GM18870 (cell line): ENCODE data around the gene NUP88.
A peak's percentile ranks its signal among the peaks of the same experiment; 100 is the strongest.
"Not testable (repeated sequence)": the region's sequence is repeated elsewhere in the genome, so short reads cannot be mapped to it uniquely, and the experiment has no call there.

ENCODE experiments used
- ATAC-seq: cut with Tn5 transposase; IDR thresholded peaks from one replicate; pipeline ENCODE4 v1.9.1; 2021; ENCODE audit warnings: moderate library complexity; ENCODE audit not compliant: unreplicated experiment

The NUP88 gene

DNA sequence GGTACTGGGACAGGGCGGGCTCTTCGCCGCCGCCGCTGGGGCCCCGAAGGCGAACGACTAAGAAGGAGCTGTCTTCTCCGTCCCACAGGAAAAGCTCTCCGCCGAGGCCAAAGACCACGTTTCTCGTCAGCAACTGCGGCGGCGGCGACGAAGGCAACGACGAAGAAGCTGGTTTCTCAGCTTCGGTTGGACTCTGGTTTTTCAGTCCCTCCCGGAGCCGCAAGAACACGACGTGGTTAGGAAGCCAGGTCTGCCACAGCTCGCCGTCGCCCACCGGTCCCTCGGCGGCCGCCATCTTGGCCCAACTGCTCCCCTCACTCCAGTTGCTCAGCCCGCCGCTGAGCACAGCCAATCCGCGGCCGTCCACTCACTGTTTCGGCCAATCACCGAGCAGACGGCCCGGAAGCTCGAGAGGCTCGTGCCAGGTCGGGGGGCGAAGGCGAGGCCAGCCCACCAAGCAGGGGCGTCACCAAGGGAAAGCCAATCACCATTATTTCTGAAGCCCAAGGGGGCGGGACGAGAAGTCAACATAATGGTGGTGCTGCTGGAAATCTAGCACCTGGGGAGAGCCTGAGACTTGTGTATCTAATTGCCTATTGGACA lies at the start of gene NUP88:
Gene NUP88, minus strand, starts transcription at position 307 of the 603 bp plus-strand sequence. Its CDS starts 12 bp downstream, at position 295.
- peak; percentile 81 for ATAC-seq

DNA sequence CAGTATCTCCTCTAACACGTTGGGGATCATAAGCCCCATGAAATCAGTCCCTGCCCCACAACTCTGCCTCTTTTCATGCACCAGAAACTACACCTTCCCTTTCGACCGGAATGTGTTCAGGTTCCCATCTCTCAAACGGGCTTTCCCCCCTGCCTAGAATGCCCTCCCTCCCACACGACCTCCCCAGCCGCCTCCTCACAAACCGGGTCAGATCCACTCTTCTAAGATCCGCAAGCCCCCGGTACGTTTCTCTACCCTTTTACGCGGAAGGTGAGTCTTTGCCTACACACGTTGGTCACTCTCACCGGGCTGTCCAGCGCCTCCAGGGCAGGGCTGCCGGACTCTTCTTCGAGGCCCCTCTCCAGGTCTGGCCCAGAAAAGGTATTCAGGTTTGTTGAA lies 48.6 kb upstream of the NUP88 start:
- ATAC-seq = no peak

DNA sequence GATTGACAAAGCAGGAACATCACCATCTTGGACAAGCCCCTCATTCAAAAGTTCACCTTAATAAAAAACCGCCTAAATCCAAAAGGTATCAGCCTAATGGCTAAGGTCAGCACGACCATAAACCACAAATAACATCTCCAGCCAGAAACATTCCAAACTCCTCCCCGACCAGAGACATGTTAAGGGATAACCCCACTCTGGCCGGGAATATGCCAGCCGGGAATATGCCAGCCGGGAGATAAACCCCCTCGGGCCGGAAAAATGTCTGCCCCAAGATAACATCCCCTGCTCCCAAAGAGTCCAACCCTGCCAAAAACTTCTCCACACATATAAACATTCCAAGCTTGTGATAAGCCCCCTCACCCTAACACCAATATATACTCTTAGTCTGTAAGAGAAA lies 48.0 kb upstream of the NUP88 start:
- ATAC-seq = no peak

DNA sequence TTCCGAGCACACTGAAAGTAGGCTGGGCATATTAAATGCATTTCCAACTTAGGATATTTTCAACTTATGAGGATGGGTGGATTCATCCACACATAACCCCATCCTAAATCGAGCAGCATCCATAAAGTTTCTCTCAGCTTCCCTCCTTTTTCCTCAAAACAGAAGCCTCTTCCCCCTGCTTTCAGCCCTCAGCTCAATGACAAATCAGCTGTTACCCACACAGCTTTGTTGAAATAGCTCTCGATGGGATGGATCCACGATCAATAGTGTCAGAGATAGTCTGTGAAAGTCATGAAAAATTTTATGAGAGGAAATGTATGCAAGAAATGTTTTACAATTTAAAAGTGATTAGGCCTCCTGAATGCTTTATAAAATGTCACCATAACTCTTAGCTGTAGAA lies 46.8 kb upstream of the NUP88 start:
- no peak for ATAC-seq

DNA sequence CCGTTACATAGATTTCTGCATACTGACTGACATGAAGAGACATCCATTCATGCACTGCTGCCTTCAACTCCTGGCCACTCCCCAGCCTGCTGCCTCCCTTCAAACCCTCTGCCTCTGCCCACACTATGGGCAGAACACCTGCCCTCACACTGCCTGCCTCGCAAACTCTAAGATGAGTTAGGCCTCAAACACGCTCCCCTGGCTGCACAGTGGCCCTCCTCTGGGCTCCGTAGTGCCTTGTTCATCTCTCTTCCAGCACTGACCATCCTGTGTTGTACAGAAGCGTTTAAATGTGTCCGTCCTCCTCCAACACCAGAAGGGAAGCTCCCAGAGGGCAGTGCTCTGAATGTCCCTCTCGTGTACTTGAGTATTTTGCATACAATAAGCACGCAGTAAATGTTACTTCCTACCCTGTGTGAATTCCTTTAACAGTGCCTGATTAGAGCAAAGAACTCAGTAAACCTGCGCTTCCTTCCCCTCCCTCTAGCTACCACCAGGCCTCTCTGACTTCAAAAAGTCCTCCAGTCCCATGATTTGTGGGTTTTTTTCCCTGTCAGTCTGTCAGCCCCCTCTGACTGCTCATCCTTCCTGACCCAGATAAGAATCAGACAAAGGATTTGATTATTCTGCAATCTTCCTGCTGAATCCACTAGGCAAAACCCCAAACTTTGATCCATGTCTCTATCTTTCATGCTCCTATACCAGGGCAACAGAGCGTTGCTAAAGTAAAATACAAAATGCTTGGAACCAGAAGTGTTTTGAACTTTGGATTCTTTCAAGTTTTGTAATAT lies 45.5 kb upstream of the NUP88 start:
- ATAC-seq = no peak

DNA sequence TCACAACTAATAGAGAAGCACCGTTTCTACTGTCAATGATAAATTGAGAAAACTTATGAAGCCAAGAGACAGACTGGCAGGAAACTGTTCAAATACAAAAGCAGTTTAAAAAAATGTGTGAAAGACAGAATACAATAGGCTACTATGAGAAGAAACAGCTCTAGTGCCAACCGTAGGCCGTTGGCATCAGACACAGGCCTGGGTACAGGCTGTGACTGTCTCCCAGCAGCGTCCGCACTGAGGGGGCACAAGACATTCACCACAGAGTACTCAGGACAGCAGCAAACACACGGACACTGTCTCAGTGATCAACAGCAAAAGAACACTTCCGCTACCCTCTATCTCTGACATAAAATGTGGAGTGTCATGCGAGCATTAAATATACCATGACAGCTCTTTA lies 27.3 kb upstream of the NUP88 start:
- ATAC-seq = no peak

DNA sequence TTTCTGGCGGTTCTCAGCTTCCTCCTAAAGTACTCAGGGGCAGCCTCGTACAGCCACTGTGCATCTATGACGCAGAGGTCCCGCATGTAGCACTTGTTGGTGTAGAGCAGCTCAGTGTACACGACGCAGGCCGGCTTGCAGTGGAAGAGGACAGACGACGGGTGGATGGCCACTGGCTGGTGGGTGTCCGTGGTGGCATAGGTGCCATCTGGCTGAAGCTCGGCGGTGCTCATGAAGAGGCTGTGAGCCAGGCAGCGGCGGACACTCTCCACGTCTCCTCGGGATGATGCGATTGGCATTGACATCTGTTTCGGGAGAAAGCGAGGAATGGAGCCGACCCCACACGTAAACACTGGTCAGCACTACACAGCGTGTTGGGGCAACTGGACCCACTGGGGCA lies 24.7 kb upstream of the NUP88 start:
- no peak for ATAC-seq

DNA sequence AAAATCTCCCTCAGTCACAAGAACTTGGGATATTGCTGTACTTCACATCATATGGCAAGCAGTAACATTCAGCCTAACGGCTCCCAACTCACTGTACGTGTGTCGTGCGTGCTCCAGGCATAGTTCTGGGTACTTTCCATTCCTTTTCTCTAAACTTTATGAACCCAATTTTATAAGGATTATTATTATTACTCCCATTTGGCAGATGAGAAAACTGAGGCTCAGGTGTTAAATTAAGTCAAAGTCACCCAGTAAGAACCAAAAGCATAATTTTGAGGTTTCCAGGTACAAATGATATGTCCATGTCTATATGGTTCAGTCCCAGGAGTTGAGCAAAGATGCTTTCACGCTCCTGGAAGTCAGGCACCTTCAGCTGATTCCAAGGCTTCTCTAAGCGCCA lies 24.3 kb upstream of the NUP88 start:
- ATAC-seq = no peak

DNA sequence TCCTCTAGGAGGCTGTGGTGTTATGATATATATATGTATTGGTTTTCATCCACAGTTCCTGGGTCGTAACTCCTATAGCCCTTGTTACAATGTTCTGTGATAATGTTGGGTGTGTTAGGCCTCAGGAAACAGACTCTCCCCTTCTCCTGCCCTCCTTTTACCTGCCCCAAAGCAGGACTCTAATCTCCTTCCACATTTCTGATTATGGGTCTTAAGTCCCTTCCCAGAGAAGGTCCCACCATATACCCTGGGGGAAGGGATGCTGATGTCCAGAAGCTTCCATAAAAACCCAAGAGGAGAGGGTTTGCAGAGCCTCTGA lies 19.9 kb upstream of the NUP88 start:
- no peak for ATAC-seq

DNA sequence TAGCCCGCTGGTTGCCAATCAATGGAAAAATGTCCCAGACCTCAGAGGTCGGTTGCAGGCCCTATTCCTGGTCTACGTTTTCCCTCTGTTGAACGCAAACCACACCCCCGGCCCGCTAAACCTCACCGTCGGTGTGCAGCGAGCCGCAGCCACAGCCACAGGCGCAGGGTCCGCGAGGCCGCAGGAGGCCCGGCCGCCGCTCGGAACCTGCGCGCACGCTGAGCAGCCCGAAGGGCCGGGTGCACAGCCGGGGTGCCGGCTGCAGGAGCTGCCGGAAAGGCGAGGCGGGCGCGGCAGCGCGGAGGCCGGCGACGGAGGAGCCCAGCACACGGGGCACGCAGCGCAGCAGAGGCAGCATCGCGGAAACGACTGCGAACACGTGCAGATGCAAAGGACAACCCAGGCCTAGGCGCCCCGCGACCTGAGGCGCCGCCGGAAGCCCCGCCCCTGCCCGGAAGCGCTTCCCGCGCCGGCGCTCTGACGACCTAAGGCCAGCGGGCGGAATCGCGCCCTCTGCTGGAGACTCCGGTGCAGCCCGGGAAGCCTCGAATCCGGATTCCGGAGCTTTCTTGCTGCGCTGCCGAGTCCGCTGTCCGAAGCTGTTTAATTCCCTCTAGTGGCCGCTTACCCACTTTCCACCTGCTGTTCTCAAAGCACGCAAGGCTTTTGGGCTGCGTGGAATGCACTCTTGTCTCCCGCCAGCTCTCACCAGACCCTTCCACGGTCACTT lies 19.4 kb upstream of the NUP88 start, which contains the start of gene C1QBP:
Gene C1QBP, minus strand, starts transcription at position 440 of the 730 bp plus-strand sequence. Its CDS starts 82 bp downstream, at position 358.
- ATAC-seq = peak; percentile 60

DNA sequence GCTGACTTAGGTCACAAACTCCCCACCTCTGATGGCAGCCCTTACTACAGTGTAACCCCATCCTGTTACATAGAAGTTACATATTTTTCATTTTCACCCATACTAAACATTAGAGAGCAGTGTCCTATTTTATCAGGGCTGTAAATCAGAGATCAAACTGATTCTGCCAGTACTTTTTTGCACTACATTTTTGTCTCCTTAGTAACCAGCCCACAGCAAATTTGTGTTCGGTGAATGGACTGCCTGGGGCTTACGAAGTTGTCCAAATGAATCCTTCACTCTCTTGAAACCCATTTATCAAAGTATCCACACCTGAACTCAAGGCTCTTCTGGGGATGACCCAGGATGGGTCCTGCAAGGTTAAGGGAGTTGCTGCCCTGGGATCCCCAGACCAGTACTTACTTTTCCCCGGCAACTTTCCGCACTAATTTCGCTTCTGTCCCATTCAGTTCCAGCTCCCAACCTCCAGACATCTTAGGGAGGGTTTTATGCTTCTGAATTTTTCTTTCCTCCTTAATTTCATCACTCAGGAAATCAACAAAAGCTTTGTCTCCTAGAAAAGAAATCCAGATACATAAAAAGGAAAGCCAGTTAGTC lies 18.4 kb upstream of the NUP88 start:
- ATAC-seq = no peak

DNA sequence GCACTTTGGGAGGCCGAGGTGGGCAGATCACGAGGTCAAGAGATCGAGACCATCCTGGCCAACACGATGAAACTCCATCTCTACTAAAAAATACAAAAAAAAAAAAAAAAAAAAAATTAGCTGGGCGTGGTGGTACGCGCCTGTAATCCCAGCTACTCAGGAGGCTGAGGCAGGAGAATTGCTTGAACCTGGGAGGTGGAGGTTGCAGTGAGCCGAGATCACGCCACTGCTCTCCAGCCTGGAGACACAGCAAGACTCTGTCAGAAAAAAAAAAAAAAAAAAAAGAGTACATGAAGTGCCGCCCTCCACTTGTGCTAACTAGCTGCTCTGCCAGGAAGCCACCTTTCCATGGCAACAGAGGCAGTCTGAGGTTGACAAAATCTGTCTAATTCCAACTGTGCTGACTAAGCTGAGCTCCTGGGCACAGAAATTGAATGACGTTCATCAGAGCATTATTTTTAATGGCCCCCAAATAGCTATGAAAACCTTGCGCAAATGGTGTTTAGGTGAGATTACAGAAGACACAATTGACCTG lies 16.4 kb upstream of the NUP88 start:
- not testable (repeated sequence) for ATAC-seq

DNA sequence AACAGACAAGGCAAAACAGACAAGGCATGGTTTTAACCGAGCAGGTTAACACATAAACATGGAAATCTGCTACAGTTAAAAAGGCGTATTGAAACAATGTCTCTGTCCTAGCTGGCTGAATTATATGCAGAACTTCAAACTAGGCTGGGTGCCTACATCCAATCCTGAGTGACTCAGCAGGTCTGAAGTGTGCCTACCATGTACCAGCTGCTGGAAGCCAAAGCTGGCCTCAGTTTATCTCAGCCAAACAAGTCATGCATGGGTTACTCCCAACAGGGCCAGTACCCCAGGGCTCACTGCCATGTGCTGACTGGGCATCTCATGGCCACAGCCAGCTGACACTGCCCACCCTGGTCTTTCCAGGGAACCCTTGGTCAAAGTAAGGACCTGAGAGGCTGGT lies 15.5 kb upstream of the NUP88 start:
- no peak for ATAC-seq

DNA sequence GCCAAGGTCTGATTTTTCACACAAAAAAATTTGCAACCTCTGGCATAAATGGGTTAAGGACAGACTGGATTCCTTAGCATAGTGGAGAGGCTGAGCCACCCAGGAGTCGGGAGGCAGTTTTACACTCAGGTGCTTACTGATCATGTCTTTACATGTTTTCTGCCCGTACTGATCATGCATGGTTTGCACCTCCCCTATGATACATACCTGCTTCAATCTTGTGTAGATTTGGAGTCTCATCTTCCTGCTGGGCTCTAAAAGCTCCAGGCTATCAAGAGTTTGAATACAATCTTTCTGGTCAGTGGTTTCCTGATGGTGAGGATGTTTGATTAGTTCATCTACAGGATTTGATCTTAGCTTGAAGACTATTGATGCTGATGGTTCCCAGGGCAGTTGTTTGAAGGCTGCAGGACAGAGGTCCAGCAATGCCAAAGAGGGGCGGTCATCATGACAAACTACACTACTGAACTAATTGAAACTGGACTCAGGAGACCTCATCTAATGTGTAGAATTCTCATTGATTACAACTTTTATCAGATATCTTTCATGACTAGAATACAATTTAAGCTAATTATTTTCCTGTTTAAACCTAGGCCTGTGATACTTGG lies 12.6 kb upstream of the NUP88 start:
- ATAC-seq = no peak

DNA sequence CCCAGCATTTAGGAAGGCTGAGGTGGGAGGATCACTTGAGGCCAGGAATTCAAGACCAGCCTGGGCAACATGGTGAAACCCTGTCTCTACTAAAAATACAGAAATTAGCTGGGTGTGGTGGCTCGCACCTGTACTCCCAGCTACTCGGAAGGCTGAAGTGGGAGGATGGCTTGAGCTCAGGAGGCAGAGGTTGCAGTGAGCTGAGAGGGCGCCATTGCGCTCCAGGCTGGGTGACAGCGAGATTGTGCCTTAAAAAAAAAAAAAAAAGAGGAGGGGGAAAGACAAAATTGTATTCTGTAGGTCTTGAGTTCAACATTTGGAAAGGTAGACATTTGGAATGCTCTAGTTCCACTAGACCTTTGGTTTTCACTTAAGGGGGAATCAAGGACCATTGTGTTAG lies 11.8 kb upstream of the NUP88 start:
- not testable (repeated sequence) for ATAC-seq

DNA sequence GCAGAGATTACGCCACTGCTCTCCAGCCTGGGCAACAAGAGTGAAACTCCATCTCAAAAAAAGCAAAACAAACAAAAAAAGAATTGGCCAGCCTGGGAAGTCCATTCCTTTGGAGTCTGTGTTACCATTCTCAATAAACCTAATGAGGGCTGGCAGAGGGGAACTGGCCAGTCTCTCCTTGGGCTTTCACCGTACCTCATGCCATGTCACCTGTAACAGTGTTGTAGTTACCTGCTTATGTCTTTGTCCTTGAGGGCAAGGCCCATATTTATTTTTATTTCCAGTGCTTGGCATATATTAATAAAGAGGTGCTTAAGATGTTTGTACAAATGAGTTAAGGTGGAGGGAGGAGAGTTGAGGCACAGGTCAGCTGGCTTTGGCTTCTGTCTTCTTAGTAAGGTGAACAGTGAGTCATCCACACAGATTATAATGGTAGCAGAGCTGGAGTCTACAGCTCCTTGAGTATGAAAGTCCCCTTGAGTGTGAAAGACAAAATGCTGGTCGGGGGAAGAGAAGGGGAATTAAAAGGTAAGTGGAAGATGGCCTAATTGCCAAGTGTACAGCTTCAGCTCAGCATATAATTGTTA lies 11.0 kb upstream of the NUP88 start:
- no peak for ATAC-seq

DNA sequence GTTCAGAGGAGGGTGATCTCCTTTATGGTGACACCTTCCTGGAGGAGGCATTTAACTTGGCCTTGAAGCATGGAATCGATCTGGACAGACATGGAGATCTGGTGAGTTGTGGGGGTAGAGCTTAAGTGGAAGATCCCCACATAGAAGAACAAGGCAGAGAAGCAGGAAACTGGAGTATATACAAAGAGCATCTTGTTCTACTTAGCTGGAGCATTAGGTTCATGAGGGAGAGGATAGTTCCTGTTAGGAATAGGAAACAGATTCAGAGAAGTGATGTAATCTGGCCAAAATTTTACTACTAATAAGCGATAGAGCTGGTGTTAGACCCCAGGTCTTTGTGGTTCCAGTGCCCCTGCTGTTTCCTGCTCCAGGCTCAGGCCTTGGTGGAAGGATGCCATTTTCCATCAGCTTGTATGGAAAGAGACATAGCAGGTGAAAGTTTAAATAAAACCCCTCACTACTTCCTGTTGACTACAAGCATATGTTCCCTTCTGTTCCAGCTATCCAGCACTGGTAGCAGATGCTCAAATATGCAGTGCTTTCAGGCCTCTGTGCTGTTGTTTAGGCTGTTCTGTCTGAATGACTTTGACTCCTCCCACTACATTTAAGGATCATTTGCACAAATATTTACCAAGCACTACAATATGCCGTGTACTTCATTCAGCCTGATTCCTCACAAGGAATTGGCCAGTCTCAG lies 9.9 kb upstream of the NUP88 start:
- ATAC-seq = no peak

DNA sequence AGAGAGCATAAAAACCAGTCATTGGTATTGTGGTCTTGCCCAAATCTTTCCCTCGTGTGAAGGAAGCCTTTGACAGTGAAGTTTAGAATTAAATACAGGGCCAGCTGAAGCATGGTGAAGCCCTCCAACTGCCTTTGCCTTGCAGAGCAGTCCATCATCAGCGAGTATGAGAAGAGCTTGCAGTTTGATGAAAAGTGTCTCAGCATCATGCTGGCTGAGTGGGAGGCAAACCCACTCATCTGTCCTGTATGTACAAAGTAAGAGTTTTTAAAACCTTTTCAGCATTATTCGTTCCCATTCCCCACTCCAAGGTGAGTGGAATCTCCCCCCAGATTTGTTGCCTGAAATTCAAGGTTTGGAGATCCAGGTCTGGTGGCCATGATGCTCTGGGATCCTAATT lies 6.4 kb upstream of the NUP88 start:
- no peak for ATAC-seq

DNA sequence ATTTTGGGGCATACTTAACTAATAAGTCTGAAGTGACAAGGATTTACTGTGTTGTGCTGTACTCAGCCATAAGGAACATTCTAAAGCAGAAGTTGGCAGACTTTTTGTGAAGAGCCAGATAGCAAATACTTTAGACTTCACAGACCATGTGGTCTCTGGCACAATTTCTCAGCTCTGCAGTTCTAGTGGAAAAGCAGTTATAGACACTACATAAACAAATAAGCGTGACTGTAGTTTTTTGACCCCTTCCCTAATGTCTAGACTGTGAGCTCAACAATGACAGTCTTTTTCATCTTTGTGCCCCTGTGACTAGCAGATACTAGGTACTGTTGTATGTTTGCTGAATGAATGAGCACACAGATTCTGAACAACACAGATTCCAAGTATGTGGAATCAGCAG lies 5.4 kb upstream of the NUP88 start:
- ATAC-seq = no peak

DNA sequence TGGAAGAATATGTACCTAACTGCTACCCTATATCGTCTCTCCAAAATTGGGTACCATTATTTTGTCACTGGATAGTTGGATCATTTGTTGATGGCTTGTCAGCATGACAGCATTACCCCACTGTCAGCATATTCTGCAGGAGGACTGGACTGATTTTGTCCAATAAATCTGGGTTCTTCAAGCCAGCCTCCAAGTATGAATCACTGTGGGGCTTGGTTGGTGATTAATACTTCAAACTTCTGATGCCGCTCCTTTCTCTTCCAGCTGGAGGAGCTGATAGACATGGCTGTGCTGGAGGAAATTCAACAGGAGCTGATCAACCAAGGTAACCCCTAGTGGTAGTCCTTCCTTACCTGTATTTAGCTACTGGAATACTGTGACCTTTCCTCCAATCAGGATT lies 3.0 kb upstream of the NUP88 start:
- no peak for ATAC-seq
